Caco-2 (cell line): ENCODE results near the gene HYAL1. TPM values are rescaled to one million over a fixed set of nuclear protein-coding genes. Genes with fewer than 3 reads are reported as not detected.

Experiments used
- BruUV-seq: library from RNA; stranded (reverse); fragments of 400-500 nt; replicated peaks from 2 replicates; lab custom pipeline; 2021; lab: Mats Ljungman, UMichigan
- CTCF ChIA-PET: fragments of 300-600 bp; sonication (Branson Sonifier 250); formaldehyde crosslinking; loops from one replicate; lab custom pipeline; 2022; ENCODE audit warnings: antibody characterized with exemption; lab: Charles Lee
- POLR2A ChIA-PET: fragments of 300-600 bp; sonication (Branson Sonifier 250); formaldehyde crosslinking; loops from one replicate; lab custom pipeline; 2022; ENCODE audit warnings: antibody characterized with exemption; lab: Charles Lee
- DNase-seq, 2 experiments: peaks; one replicate each; pipeline versions ENCODE4 v3.0.0 to v3.0.0-alpha.2; 2020 to 2022
- H3K27me3 ChIP-seq: replicated peaks from 2 replicates; pipeline ENCODE4 v1.6.0; 2011; ENCODE audit warnings: low read length; ENCODE audit not compliant: control insufficient read depth, insufficient read depth
- H3K36me3 ChIP-seq: 2 replicates; pipeline ENCODE4 v1.5.1; 2011; ENCODE audit warnings: low read length; ENCODE audit not compliant: control insufficient read depth, insufficient read depth
- H3K4me1 ChIP-seq: fragments of 250-450 bp; sonication (Bioruptor Pico); 2 replicates; pipeline ENCODE4 v1.5.1; 2020; ENCODE audit warnings: mild to moderate bottlenecking
- H3K4me3 ChIP-seq: 2 replicates; pipeline ENCODE4 v1.5.1; 2011; ENCODE audit warnings: low read depth, mild to moderate bottlenecking, control low read depth, low read length
- H3K9me3 ChIP-seq: fragments of 250-450 bp; sonication (Bioruptor Pico); 2 replicates; pipeline ENCODE4 v1.5.1; 2020; ENCODE audit warnings: mild to moderate bottlenecking, moderate library complexity
- H3K27ac Mint-ChIP-seq: one replicate; pipeline ENCODE4 v1.8.0; 2022; ENCODE audit warnings: mixed read lengths; ENCODE audit not compliant: unreplicated experiment
- H3K27me3 Mint-ChIP-seq: one replicate; pipeline ENCODE4 v1.8.0; 2022; ENCODE audit warnings: mixed read lengths; ENCODE audit not compliant: insufficient read depth, unreplicated experiment
- H3K36me3 Mint-ChIP-seq: one replicate; pipeline ENCODE4 v1.8.0; 2022; ENCODE audit warnings: mild to moderate bottlenecking, mixed read lengths; ENCODE audit not compliant: insufficient read depth, unreplicated experiment
- H3K4me1 Mint-ChIP-seq: one replicate; pipeline ENCODE4 v1.8.0; 2022; ENCODE audit warnings: low read depth, mixed read lengths; ENCODE audit not compliant: unreplicated experiment
- H3K4me3 Mint-ChIP-seq: one replicate; pipeline ENCODE4 v1.8.0; 2022; ENCODE audit warnings: mild to moderate bottlenecking, moderate library complexity, mixed read lengths; ENCODE audit not compliant: unreplicated experiment
- H3K9me3 Mint-ChIP-seq: one replicate; pipeline ENCODE4 v1.8.0; 2022; ENCODE audit warnings: mixed read lengths; ENCODE audit not compliant: unreplicated experiment
- intact Hi-C: fragments of 100-400 bp; cut with micrococcal nuclease; formaldehyde crosslinking; loops from one replicate; pipeline ENCODE4 v1.10.0; 2022; ENCODE audit not compliant: unreplicated experiment
- total RNA-seq: library from RNA; stranded (reverse); gene quantifications from 2 replicates; pipeline ENCODE4 v1.2.3, GENCODE V29; 2022
- TF ChIP-seq, protein P1 (sequence below), 2 experiments: fragments of 200-600 bp in 1 of 2; IDR thresholded peaks; 1 replicate in 1 of 2; 2 replicates in 1 of 2; pipeline versions ENCODE4 v1.5.1 to v1.8.0; 2011 to 2022; ENCODE audit warnings: antibody characterized with exemption in 1 of 2, control low read depth in 1 of 2, inconsistent platforms in 1 of 2, low read depth in 1 of 2, low read length in 1 of 2, mild to moderate bottlenecking in 1 of 2, moderate library complexity in 1 of 2; ENCODE audit not compliant: insufficient read depth in 1 of 2, severe bottlenecking in 1 of 2, unreplicated experiment in 1 of 2

The HYAL1 gene
- total RNA-seq, 1 experiment from 2014 or later: 2.3 TPM

DNA sequence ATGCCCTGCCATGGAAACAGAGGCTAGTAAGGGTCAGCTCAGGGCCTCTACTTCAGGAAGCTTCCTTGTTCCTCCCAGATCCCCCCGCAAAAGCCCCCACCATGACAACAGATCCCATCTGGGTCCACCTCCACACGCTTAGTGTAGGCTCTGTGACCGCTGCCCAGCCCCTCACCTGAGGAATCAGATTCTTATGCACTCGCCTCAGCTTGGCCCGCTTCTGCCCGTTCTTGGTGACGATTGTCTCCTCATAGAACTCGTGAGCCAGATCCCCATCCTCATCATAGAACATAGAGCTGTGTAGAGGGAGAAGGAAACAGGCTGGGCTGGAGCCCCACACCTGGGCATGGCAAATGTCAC lies 22.8 kb upstream of the HYAL1 start:
- H3K27me3 ChIP-seq: no peaks in the 10 kb centered on the region
- no peak overlapping the region for H3K4me3 Mint-ChIP-seq
- peaks cover 40% of the 10 kb centered on the region for H3K36me3 Mint-ChIP-seq
- H3K36me3 ChIP-seq: peaks cover 1% of the 10 kb centered on the region
- ChIA-PET POLR2A (no interaction called here), CTCF (interaction anchor here (0.7 kb wide), 1 partner anchor 19 kb away, joined by 5 read pairs; the partner anchor contains the start of gene ZMYND10)
- no peak overlapping the region for H3K27ac Mint-ChIP-seq
- intact Hi-C loops: no loop called here
- DNase-seq: no peak
- no peaks in the 10 kb centered on the region for H3K27me3 Mint-ChIP-seq
- TF ChIP-seq, protein P1, sequence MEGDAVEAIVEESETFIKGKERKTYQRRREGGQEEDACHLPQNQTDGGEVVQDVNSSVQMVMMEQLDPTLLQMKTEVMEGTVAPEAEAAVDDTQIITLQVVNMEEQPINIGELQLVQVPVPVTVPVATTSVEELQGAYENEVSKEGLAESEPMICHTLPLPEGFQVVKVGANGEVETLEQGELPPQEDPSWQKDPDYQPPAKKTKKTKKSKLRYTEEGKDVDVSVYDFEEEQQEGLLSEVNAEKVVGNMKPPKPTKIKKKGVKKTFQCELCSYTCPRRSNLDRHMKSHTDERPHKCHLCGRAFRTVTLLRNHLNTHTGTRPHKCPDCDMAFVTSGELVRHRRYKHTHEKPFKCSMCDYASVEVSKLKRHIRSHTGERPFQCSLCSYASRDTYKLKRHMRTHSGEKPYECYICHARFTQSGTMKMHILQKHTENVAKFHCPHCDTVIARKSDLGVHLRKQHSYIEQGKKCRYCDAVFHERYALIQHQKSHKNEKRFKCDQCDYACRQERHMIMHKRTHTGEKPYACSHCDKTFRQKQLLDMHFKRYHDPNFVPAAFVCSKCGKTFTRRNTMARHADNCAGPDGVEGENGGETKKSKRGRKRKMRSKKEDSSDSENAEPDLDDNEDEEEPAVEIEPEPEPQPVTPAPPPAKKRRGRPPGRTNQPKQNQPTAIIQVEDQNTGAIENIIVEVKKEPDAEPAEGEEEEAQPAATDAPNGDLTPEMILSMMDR (IDR thresholded peaks at IDR 0.05; ENCODE audit: insufficient read depth in 1 of 2, low read depth in 1 of 2, low read length in 1 of 2, severe bottlenecking in 1 of 2, unreplicated experiment in 1 of 2): no peak
- no peak overlapping the region for H3K4me3 ChIP-seq
- BruUV-seq: no TSS peak
- H3K4me1 ChIP-seq: peaks cover 17% of the 10 kb centered on the region
- no peaks in the 10 kb centered on the region for H3K9me3 ChIP-seq
- no peaks in the 10 kb centered on the region for H3K9me3 Mint-ChIP-seq
- H3K4me1 Mint-ChIP-seq: no peaks in the 10 kb centered on the region

DNA sequence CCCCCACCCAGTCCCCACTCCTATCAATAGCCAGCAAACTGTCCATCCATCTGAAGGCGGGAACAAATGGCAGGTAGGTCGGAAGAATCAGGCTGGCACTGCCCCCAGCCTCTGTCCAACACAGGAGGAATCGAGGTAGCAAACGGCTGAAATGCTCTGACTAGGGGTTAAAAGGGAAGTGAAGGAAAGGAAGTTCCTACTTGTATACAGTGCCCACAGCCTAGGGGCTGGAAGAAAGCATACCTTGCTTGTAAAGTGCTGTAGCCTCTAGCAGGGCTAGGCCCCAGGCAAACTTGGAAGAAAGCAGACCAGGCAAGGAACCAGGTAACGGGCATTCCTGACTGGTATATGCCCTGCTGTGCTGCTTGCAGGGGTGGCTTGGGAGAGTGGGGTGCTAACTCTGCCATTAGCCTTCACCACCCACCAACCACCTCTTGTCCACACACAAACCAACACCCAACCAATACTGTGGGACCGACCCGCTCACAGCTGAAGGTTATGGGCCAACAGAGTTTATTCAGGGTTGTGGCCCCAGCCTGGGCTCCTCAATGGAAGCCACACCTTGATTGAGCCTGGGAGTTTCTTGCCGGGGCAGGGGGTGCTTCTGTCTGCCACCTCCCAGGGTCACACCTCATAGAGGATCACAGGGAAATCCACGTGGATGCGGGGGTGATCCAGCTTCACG lies 22.3 kb upstream of the HYAL1 start:
- Histone ChIP-seq H3K36me3 (peaks cover 1% of the 10 kb centered on the region), H3K4me1 (peaks cover 17% of the 10 kb centered on the region), H3K9me3 (no peaks in the 10 kb centered on the region), H3K27me3 (no peaks in the 10 kb centered on the region), H3K4me3 (no peak overlapping the region)
- CTCF ChIA-PET: no interaction called here
- Mint-ChIP-seq H3K9me3 (no peaks in the 10 kb centered on the region), H3K4me1 (no peaks in the 10 kb centered on the region), H3K36me3 (peaks cover 37% of the 10 kb centered on the region), H3K27ac (no peak overlapping the region), H3K4me3 (no peak overlapping the region), H3K27me3 (no peaks in the 10 kb centered on the region)
- TF ChIP-seq, protein P1 (IDR thresholded peaks at IDR 0.05; ENCODE audit: insufficient read depth in 1 of 2, low read depth in 1 of 2, low read length in 1 of 2, severe bottlenecking in 1 of 2, unreplicated experiment in 1 of 2): no peak
- POLR2A ChIA-PET: interaction anchor here (0.6 kb wide), 1 partner anchor 12 kb away, joined by 3 read pairs; no protein-coding TSS in a partner anchor
- intact Hi-C loops: loop anchor here (2.0 kb wide), 1 partner anchor 99 kb away; no protein-coding TSS in a partner anchor
- DNase-seq: no peak
- no TSS peak for BruUV-seq

DNA sequence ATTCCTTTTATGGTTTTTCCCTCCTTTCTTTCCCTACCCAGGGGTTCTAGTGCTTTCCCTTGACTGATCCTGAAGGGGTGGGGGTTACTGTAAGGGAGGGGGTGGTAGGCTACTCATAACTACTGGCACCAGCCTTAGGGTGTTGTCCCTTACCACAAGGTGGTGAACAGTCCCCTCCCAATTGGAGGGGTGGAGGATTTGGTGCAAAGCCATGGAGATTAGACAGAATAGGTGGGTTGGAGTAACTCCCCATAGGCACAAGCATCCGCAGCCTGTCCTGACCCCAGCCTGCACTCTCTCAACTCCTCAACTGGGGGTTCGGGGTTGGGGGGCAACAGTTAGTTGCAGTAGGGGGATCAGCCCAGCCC lies 21.7 kb upstream of the HYAL1 start:
- intact Hi-C loops: loop anchor here (2.0 kb wide), 1 partner anchor 98 kb away; no protein-coding TSS in a partner anchor
- Mint-ChIP-seq H3K9me3 (no peaks in the 10 kb centered on the region), H3K36me3 (peaks cover 33% of the 10 kb centered on the region), H3K27me3 (no peaks in the 10 kb centered on the region), H3K4me1 (no peaks in the 10 kb centered on the region), H3K27ac (no peak overlapping the region), H3K4me3 (no peak overlapping the region)
- DNase-seq: no peak
- BruUV-seq: no TSS peak
- no peaks in the 10 kb centered on the region for H3K36me3 ChIP-seq
- CTCF ChIA-PET: interaction anchor here (1.6 to 2.2 kb wide), 2 partner anchors 22 to 26 kb away, joined by 7 to 12 read pairs; partner anchors contain the start of genes HYAL1, HYAL3 and NAA80
- POLR2A ChIA-PET: interaction anchor here (0.6 kb wide), 1 partner anchor 12 kb away, joined by 3 read pairs; no protein-coding TSS in a partner anchor
- H3K27me3 ChIP-seq: no peaks in the 10 kb centered on the region
- no peak overlapping the region for H3K4me3 ChIP-seq
- H3K4me1 ChIP-seq: peaks cover 21% of the 10 kb centered on the region
- TF ChIP-seq, protein P1 (IDR thresholded peaks at IDR 0.05; ENCODE audit: insufficient read depth in 1 of 2, low read depth in 1 of 2, low read length in 1 of 2, severe bottlenecking in 1 of 2, unreplicated experiment in 1 of 2): no peak
- H3K9me3 ChIP-seq: no peaks in the 10 kb centered on the region
